Activated naive CD4-positive, alpha-beta T cell treated with anti-CD3 and anti-CD28 coated beads, Interleukin-2, amount 50 U/mL, for 24 hours (primary cell): ENCODE results near the gene ACTR6.
"Not testable (repeated sequence)": the region's sequence is repeated elsewhere in the genome, so short reads cannot be mapped to it uniquely, and the experiment has no call there.

Source experiments
- H3K27ac Mint-ChIP-seq: one replicate; pipeline ENCODE4 v1.8.0; 2021; ENCODE audit warnings: mild to moderate bottlenecking, mixed read lengths
- H3K27me3 Mint-ChIP-seq: one replicate; pipeline ENCODE4 v1.8.0; 2021; ENCODE audit warnings: mixed read lengths
- H3K36me3 Mint-ChIP-seq: one replicate; pipeline ENCODE4 v1.8.0; 2021; ENCODE audit warnings: mixed read lengths
- H3K4me1 Mint-ChIP-seq: one replicate; pipeline ENCODE4 v1.8.0; 2021; ENCODE audit warnings: mixed read lengths
- H3K4me3 Mint-ChIP-seq: one replicate; pipeline ENCODE4 v1.8.0; 2021; ENCODE audit warnings: mild to moderate bottlenecking, mixed read lengths
- H3K9me3 Mint-ChIP-seq: one replicate; pipeline ENCODE4 v1.8.0; 2021; ENCODE audit warnings: mixed read lengths

The ACTR6 gene

GRCh38 chr12:100229036-100229635 lies 28.5 kb downstream of the ACTR6 start:
- Mint-ChIP-seq H3K27me3 (no peaks in the 10 kb centered on the region), H3K27ac (no peak overlapping the region), H3K36me3 (no peaks in the 10 kb centered on the region), H3K9me3 (no peaks in the 10 kb centered on the region), H3K4me3 (no peak overlapping the region), H3K4me1 (no peaks in the 10 kb centered on the region)

GRCh38 chr12:100229876-100230275 lies 29.3 kb downstream of the ACTR6 start:
- Mint-ChIP-seq H3K27me3 (no peaks in the 10 kb centered on the region), H3K9me3 (no peaks in the 10 kb centered on the region), H3K27ac (peak overlapping the region; percentile 35), H3K4me1 (no peaks in the 10 kb centered on the region), H3K4me3 (no peak overlapping the region), H3K36me3 (no peaks in the 10 kb centered on the region)

- H3K4me1 Mint-ChIP-seq, H3K4me3 Mint-ChIP-seq, H3K27ac Mint-ChIP-seq: not testable (repeated sequence)
Measured at GRCh38 chr12:100231873-100232272, 31.3 kb downstream of the ACTR6 start.

GRCh38 chr12:100234166-100234565 lies 33.6 kb downstream of the ACTR6 start:
- Mint-ChIP-seq H3K4me1 (no peaks in the 10 kb centered on the region), H3K27ac (no peak overlapping the region), H3K9me3 (no peaks in the 10 kb centered on the region), H3K36me3 (no peaks in the 10 kb centered on the region), H3K4me3 (no peak overlapping the region), H3K27me3 (no peaks in the 10 kb centered on the region)

More at GRCh38 chr12:100231873-100232272, 31.3 kb downstream of the ACTR6 start:
- H3K9me3 Mint-ChIP-seq, H3K36me3 Mint-ChIP-seq, H3K27me3 Mint-ChIP-seq: not testable (repeated sequence)

- no peaks in the 10 kb centered on the region for H3K9me3 Mint-ChIP-seq
- no peak overlapping the region for H3K27ac Mint-ChIP-seq
- H3K36me3 Mint-ChIP-seq: no peaks in the 10 kb centered on the region
- H3K4me1 Mint-ChIP-seq: no peaks in the 10 kb centered on the region
- no peak overlapping the region for H3K4me3 Mint-ChIP-seq
- H3K27me3 Mint-ChIP-seq: no peaks in the 10 kb centered on the region
Measured at GRCh38 chr12:100234591-100235304, 34.1 kb downstream of the ACTR6 start.

- Mint-ChIP-seq H3K27me3 (no peaks in the 10 kb centered on the region), H3K9me3 (no peaks in the 10 kb centered on the region), H3K4me3 (no peak overlapping the region), H3K4me1 (no peaks in the 10 kb centered on the region), H3K36me3 (no peaks in the 10 kb centered on the region), H3K27ac (no peak overlapping the region)
Measured at GRCh38 chr12:100238801-100239200, 38.2 kb downstream of the ACTR6 start.

- H3K36me3 Mint-ChIP-seq: no peaks in the 10 kb centered on the region
- H3K4me1 Mint-ChIP-seq: no peaks in the 10 kb centered on the region
- no peak overlapping the region for H3K27ac Mint-ChIP-seq
- H3K9me3 Mint-ChIP-seq: no peaks in the 10 kb centered on the region
- H3K4me3 Mint-ChIP-seq: no peak overlapping the region
- H3K27me3 Mint-ChIP-seq: no peaks in the 10 kb centered on the region
Measured at GRCh38 chr12:100239589-100239988, 39.0 kb downstream of the ACTR6 start.

- H3K4me3 Mint-ChIP-seq: no peak overlapping the region
- no peaks in the 10 kb centered on the region for H3K36me3 Mint-ChIP-seq
- no peaks in the 10 kb centered on the region for H3K9me3 Mint-ChIP-seq
- H3K27ac Mint-ChIP-seq: no peak overlapping the region
- no peaks in the 10 kb centered on the region for H3K4me1 Mint-ChIP-seq
- no peaks in the 10 kb centered on the region for H3K27me3 Mint-ChIP-seq
Measured at GRCh38 chr12:100243137-100243536, 42.5 kb downstream of the ACTR6 start.

- H3K4me1 Mint-ChIP-seq: no peaks in the 10 kb centered on the region
- no peak overlapping the region for H3K4me3 Mint-ChIP-seq
- H3K36me3 Mint-ChIP-seq: no peaks in the 10 kb centered on the region
Measured at GRCh38 chr12:100247765-100248164, 47.1 kb downstream of the ACTR6 start.

GRCh38 chr12:100248886-100249285 lies 48.3 kb downstream of the ACTR6 start:
- Mint-ChIP-seq H3K27ac (no peak overlapping the region), H3K27me3 (no peaks in the 10 kb centered on the region), H3K4me3 (no peak overlapping the region), H3K4me1 (no peaks in the 10 kb centered on the region), H3K36me3 (no peaks in the 10 kb centered on the region), H3K9me3 (no peaks in the 10 kb centered on the region)

More at GRCh38 chr12:100247765-100248164, 47.1 kb downstream of the ACTR6 start:
- Mint-ChIP-seq H3K27me3 (no peaks in the 10 kb centered on the region), H3K9me3 (no peaks in the 10 kb centered on the region), H3K27ac (no peak overlapping the region)

- Mint-ChIP-seq H3K36me3 (no peaks in the 10 kb centered on the region), H3K27me3 (no peaks in the 10 kb centered on the region), H3K9me3 (no peaks in the 10 kb centered on the region), H3K27ac (no peak overlapping the region), H3K4me1 (no peaks in the 10 kb centered on the region), H3K4me3 (no peak overlapping the region)
Measured at GRCh38 chr12:100249941-100250340, 49.3 kb downstream of the ACTR6 start.

- Mint-ChIP-seq H3K36me3 (no peaks in the 10 kb centered on the region), H3K4me1 (no peaks in the 10 kb centered on the region), H3K27ac (no peak overlapping the region), H3K4me3 (no peak overlapping the region), H3K9me3 (no peaks in the 10 kb centered on the region), H3K27me3 (no peaks in the 10 kb centered on the region)
Measured at GRCh38 chr12:100251917-100252316, 51.3 kb downstream of the ACTR6 start.

GRCh38 chr12:100253437-100253836 lies 52.8 kb downstream of the ACTR6 start:
- no peak overlapping the region for H3K4me3 Mint-ChIP-seq
- no peak overlapping the region for H3K27ac Mint-ChIP-seq

GRCh38 chr12:100254876-100255275 lies 54.3 kb downstream of the ACTR6 start:
- no peaks in the 10 kb centered on the region for H3K27me3 Mint-ChIP-seq
- H3K27ac Mint-ChIP-seq: no peak overlapping the region
- H3K36me3 Mint-ChIP-seq: peaks cover 3% of the 10 kb centered on the region
- no peak overlapping the region for H3K4me3 Mint-ChIP-seq
- peaks cover 5% of the 10 kb centered on the region for H3K4me1 Mint-ChIP-seq
- H3K9me3 Mint-ChIP-seq: no peaks in the 10 kb centered on the region

More at GRCh38 chr12:100253437-100253836, 52.8 kb downstream of the ACTR6 start:
- no peaks in the 10 kb centered on the region for H3K27me3 Mint-ChIP-seq
- H3K9me3 Mint-ChIP-seq: no peaks in the 10 kb centered on the region
- peaks cover 5% of the 10 kb centered on the region for H3K4me1 Mint-ChIP-seq
- peaks cover 3% of the 10 kb centered on the region for H3K36me3 Mint-ChIP-seq

- peaks cover 5% of the 10 kb centered on the region for H3K4me1 Mint-ChIP-seq
- H3K36me3 Mint-ChIP-seq: peaks cover 3% of the 10 kb centered on the region
- H3K27me3 Mint-ChIP-seq: no peaks in the 10 kb centered on the region
- H3K27ac Mint-ChIP-seq: no peak overlapping the region
- H3K9me3 Mint-ChIP-seq: no peaks in the 10 kb centered on the region
- H3K4me3 Mint-ChIP-seq: no peak overlapping the region
Measured at GRCh38 chr12:100258127-100258526, 57.5 kb downstream of the ACTR6 start.

GRCh38 chr12:100263131-100263530 lies 62.5 kb downstream of the ACTR6 start:
- peaks cover 10% of the 10 kb centered on the region for H3K4me1 Mint-ChIP-seq

More at GRCh38 chr12:100263131-100263530, 62.5 kb downstream of the ACTR6 start:
- H3K36me3 Mint-ChIP-seq: peaks cover under 1% of the 10 kb centered on the region
- H3K4me3 Mint-ChIP-seq: no peak overlapping the region
- H3K27ac Mint-ChIP-seq: no peak overlapping the region
- no peaks in the 10 kb centered on the region for H3K27me3 Mint-ChIP-seq
- no peaks in the 10 kb centered on the region for H3K9me3 Mint-ChIP-seq
